ENCODE results near the gene ZBTB16.

- TF ChIP-seq CTCF (IDR thresholded peaks at IDR 0.05): no peak
- TF ChIP-seq POLR2A (IDR thresholded peaks at IDR 0.05): peak; percentile 10 to 83
Measured at GRCh38 chr11:114162719-114163123, 103.2 kb downstream of the ZBTB16 start.

Measured in heart left ventricle (tissue), 13 donors.